Middle frontal gyrus (tissue), 1 donor: ENCODE measurements around the gene PRUNE2.

Source experiments
- DNase-seq: peaks from one replicate; pipeline ENCODE4 v3.0.0-alpha.2; 2015; ENCODE audit warnings: low spot score; ENCODE audit errors: extremely low spot score

The PRUNE2 gene

DNA sequence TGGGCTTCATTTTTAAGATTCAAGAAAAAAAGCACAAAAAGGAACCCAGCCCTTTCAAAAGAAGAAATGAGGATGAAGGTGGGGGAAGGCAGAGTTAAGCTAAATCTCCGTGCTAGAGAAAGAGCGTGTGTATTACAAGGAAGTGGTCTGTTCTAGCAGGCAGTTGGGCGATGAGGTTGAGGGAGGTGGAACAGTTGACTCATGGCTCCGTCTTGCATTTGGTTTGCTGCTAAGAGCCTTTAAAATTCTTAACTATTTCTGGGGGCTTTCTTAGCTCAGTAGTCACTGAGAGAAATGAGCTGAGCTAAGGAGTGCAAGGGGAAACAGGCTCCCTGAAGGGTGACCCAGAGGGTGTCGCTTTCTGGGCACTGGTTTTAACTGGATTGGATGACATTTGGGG, 329.6 kb downstream of the PRUNE2 start:
- no peak for DNase-seq

DNA sequence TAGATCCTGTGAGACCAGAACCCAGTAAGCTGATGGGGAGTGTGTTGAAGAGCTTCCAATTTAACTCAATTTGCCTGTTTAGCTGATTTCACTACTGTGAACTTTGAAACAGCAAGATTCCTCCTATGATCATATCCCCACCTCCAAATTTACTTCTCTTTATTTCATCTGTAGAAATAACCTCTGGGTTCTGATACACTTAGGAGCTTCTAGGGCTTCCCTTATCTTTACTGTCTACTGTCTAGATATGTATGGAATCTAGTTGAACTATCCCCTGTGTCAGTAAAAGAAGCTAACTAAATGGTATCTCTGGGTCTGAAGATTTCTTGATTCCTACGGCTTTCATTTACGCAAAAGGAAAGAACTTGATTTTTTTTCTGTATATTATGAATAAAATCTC, 330.2 kb downstream of the PRUNE2 start:
- no peak for DNase-seq

DNA sequence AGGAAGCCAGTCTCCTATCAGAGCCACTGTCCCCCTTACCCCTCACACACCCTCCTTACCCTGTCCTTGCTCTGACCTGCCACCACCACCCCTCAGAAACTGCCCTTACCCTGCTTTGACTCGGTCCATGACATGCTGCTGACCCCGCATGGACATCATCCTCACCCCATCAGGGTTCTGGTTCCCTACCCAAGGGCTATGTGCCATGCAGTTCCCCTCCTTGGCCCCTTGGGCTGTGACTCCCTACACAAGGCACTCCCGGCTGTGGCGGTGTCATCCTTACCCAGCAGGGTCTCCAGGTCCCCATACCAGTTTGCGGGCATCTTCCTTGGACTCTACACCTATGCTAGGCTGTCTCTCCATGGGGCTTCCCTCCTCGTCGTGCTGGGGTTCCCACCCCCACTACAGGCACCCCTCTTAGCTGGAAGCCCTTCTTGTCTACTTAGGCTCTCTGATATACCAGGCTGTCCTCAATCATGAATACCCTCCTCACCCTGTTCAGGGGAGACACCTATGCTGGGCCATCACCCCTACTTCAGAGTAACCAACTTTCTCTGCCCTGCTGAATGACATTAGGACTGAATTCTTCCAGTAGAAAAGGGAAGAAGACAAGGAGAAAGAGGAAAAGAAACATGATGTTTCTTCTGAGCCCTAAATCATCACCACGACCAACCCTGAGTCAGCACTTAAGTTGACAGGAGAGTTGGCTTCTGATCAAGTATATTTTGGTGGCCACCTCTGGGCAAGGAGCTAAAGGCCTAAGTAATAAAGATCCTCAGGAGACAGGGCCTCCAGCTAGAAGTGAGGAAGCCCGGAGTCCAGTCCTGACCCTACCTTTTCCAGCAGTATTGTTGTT, 331.8 kb downstream of the PRUNE2 start:
- no peak for DNase-seq

DNA sequence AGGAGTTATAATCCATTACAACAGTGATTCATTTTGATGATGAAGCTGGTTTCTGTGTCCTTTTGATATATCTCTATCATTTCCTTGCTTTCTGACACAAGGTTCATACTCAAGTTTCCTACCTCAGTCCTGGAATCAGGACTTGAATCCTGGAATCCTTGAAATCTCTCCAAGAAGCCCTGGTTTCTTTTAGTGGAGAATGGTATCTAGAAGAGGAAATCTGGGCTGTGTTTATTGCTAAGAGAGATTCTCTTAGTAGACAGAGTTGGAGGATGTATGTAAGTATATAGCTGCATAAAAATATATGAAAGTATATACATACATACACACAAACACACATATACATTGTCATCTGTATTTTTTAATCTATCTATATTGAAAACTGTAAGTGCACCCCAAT, 332.5 kb downstream of the PRUNE2 start:
- DNase-seq: no peak

DNA sequence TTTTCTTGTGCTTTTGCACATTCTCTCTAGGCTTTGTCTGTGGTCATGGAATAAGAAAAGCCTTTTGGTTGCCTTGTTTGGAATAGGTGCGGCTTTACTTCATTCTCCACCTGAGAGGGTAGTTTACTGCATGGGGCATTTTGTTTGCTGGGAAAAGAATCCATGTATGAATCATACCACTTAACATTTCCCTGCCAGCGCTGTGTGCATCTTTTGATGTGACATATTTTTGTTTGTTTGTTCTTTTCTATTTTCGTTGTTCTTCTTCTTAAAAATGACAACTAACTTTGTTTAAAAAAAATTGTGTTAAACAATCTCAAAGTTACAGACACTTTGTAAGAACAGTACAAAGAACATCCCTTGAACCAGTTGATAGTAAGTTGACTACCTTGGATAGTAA, 333.8 kb downstream of the PRUNE2 start:
- no peak for DNase-seq

DNA sequence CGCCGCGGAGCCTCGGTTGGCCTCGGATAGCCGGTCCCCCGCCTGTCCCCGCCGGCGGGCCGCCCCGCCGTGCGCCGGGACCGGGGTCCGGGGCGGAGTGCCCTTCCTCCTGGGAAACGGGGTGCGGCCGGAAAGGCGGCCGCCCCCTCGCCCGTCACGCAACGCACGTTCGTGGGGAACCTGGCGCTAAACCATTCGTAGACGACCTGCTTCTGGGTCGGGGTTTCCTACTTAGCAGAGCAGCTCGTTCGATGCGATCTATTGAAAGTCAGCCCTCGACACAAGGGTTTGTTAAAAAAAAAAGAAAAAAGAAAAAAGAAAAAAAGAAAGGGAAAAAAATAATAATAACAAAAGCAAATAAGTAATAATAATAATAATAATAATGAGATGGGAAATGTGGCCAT, 334.2 kb downstream of the PRUNE2 start:
- DNase-seq: no peak

DNA sequence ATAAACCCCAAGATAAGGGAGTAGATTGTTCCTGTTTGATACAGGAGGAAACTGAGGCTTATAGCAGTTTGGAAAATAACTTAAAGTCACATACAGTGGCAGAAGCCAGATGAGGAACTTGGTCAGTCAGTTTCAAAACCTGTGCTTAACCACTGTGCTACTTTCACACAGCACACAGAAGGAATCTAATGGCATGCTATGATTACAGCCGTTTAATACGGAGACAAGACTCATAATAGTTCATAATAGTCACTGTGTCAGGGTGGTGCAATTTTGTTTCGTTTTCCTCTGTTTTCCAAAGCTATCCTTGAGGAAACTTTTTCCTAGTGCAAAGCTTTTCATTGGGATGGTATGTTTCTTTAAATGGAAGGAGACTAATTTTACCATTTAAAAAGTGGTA, 334.6 kb downstream of the PRUNE2 start:
- no peak for DNase-seq

DNA sequence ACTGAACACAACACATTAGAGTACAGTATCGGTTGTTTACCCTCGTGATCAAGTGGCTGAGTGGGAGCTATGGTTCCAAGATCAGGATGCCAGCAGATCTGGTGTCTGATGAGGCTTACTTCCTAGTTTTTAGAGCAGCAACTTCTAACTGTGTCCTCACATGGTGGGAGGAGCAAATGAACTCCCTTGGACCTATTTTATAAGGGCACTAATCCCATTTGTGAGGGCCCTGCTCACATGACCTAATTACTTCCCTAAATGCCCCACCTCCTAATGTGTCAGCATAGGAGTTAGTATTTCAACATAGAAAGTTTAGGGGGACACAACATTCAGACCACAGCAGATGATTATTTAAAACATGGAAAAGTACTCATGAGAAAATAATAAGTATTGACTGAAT, 335.1 kb downstream of the PRUNE2 start:
- no peak for DNase-seq

DNA sequence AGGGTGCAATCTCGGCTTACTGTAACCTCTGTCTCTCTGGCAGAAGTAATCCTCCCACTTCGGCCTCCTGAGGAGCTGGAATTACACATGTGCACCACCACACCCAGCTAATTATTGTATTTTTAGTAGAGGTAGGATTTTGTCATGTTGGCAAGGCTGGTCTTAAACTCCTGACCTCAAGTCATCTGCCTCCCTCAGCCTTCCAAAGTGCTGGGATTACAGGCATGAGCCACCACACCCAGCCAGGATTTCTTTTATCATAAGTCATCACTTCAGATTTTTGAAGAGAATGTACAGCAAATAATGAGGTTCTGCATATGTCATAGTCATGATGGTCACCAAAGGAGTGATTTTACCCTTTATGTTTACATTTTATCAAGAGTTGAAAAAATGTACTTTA, 338.8 kb downstream of the PRUNE2 start:
- DNase-seq: no peak

DNA sequence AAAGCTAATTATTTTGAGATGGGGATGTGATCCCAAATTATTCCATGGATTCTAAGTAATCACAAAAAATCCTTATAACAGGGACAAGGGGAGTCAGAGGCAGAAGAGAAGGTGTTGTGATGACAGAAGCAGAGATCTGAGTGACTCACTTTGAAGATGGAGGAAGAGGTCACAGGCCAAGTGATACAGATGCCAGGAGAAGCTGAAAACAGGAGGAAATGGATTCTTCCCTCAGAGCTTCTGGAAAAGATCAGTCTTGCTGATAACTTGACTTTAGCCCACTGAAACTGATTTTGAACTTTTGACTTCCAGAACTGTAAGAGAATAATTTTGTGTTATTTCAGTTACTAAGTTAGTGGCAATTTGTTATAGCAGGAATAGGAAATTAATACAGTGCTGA, 341.6 kb downstream of the PRUNE2 start:
- no peak for DNase-seq

DNA sequence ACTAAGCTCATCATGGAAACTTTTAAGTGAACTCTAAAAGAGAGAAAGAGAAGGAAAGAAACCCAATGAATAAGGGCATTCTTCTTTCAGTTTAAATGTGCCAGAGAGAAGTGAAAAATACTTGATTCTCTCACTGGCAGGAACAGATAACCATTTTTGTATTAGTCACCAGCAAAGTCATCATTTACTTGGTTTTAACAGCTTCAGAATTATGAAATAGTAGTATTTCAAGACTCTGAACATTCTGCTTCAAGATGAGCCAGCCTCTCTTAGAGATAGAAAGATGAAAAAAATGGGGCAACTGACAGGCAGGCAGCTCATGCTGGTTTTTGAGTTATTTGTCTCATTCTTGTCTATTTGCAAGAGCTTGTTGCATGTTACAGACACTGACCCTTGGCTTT, 343.4 kb downstream of the PRUNE2 start:
- DNase-seq: no peak

DNA sequence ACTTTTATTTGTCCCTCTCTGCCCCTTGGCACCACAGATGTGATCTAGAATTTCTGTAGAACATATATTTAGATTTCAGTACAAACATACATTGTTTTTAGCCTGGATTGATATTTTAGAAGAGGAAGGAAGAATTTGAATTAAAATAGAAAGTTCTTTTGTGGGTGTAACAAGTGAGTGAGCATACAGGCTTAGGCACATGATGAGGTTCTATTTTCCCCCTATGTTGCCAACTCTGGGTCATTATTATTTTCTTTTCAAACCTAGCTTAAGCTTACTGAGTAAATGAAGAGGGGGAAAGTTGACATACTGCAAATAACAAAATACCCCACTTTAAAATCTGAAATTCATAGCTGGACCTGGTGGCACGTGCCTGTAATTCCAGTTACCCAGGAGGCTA, 344.0 kb downstream of the PRUNE2 start:
- no peak for DNase-seq
